ENCODE results near the gene FNDC7.
"Not testable (repeated sequence)": the region's sequence is repeated elsewhere in the genome, so short reads cannot be mapped to it uniquely, and the experiment has no call there.

Gene FNDC7

DNA sequence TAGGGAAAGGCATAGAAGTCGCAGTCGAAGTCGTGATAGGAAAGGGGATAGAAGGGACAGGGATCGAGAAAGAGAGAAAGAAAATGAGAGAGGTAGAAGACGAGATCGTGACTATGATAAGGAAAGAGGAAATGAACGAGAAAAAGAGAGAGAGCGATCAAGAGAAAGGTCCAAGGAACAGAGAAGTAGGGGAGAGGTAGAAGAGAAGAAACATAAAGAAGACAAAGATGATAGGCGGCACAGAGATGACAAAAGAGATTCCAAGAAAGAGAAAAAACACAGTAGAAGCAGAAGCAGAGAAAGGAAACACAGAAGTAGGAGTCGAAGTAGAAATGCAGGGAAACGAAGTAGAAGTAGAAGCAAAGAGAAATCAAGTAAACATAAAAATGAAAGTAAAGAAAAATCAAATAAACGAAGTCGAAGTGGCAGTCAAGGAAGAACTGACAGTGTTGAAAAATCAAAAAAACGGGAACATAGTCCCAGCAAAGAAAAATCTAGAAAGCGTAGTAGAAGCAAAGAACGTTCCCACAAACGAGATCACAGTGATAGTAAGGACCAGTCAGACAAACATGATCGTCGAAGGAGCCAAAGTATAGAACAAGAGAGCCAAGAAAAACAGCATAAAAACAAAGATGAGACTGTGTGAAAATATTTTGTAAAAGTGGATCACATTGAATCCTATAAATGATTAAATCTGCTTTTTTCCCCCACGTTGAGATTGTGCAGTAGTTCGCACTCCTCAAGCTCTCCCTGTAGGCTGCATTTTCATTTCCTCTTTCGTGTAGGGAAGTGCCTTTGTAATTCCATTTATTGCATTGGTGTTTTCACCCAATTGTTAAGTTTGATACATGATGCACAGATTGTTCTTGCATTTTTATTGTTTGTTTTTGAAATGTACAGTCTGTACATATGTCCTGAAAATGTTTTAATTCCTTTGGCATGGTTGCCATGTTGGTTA, 13.1 kb upstream of the FNDC7 start:
- DNase-seq (ENCODE audit: low read depth) = no peak

DNA sequence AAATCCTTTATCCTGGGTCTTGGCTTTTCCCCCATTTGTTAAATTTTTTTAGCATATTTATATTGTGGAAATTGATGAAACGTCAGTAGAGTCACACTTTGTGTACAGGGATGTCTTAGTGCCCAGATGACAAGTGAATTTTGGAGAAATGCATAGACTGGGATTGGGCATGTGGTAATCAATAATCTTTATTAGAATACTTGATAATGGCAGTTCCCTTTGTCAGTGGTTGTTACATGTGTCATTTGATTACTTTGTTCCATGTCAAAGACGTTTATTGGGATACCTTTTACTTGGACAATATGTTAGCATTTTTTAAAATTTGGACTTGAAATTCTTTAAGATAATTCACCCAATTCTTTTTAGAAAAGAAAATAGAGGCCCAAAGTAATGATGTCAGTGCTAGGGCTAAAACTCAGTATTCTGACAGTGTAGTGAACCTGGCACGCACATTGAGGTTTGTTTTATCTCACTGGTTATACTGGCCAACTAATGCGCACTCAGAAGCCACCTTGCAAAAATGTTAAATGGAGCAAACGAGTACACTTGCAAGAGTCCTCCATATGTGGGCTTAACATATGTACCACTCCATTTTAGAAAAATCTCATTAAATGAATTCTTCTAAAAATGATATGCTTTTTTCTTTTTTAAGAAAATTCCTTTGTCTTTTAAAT, 11.4 kb upstream of the FNDC7 start:
- DNase-seq (ENCODE audit: low read depth) = no peak

DNA sequence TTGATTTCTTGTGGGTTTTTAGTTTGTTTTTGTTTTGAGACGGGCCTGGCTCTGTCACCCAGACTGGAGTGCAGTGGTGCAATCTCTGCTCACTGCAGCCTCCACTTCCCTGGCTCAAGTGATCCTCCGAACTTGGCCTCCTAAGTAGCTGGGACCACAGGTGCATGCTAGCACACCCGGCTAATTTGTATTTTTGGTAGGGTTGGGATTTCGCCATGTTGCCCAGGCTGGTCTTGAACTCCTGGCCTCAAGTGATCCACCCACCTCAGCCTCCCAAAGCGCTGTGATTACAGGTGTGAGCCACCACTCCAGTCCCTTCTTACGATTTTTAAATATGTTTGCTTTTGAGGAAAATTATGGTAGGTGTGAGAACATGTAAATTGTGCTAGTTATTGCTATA, 10.6 kb upstream of the FNDC7 start:
- not testable (repeated sequence) for DNase-seq (ENCODE audit: low read depth)

DNA sequence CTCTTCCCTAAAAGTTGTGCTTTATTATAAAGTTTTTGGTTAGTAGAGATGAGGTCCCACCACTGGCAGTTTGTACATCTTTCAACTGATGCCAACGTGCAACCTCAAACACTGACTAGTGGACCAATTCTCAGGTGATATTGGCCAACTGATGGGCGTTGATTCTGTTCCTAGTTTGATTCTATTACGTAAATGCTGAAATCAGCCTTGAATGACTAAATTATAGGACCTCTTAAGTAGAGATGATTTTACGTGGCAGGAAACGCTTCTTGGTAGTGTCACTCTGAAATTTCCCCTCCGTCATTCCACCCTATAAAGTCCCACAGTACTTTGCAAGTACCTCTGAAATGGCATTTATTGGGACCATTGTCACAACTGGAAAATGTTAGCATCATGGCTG, 8.8 kb upstream of the FNDC7 start:
- DNase-seq (ENCODE audit: low read depth) = no peak

DNA sequence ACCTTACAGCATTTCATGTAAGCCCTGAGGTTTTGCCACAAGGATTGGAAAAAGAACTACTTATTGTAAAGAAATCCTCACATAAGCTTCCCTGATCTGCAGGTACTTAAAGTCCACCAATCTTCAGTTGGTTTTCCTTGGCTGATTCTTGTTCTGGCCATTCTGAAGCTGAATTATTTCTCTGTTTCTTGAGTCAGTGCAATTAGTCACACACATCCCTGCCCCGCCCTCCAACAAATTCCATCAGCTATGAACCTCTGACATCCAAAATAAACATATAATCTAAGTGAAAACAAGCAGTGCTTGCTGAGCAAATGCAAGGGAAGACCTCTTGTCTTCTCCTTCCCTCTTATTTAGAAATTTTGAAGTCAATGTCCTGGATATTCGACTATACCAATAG, 8.2 kb upstream of the FNDC7 start:
- DNase-seq (ENCODE audit: low read depth) = no peak

DNA sequence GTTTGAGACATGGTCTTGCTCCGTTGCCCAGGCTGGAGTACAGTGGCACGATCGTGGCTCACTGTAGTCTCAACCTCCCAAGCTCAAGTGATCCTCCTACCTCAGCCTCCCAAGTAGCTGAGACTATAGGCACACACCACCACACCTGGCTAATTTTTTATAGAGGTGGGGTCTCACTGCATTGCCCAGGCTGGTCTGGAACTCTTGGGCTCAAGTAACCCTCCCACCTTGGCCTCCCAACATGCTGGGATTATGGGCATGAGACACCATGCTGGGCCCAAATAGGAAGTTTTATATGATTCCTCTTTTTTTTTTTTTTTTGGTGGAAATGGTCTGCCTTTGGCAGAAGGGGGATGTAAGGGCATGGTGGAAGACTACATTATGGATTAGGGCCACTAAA, 6.1 kb upstream of the FNDC7 start:
- DNase-seq (ENCODE audit: low read depth) = no peak

DNA sequence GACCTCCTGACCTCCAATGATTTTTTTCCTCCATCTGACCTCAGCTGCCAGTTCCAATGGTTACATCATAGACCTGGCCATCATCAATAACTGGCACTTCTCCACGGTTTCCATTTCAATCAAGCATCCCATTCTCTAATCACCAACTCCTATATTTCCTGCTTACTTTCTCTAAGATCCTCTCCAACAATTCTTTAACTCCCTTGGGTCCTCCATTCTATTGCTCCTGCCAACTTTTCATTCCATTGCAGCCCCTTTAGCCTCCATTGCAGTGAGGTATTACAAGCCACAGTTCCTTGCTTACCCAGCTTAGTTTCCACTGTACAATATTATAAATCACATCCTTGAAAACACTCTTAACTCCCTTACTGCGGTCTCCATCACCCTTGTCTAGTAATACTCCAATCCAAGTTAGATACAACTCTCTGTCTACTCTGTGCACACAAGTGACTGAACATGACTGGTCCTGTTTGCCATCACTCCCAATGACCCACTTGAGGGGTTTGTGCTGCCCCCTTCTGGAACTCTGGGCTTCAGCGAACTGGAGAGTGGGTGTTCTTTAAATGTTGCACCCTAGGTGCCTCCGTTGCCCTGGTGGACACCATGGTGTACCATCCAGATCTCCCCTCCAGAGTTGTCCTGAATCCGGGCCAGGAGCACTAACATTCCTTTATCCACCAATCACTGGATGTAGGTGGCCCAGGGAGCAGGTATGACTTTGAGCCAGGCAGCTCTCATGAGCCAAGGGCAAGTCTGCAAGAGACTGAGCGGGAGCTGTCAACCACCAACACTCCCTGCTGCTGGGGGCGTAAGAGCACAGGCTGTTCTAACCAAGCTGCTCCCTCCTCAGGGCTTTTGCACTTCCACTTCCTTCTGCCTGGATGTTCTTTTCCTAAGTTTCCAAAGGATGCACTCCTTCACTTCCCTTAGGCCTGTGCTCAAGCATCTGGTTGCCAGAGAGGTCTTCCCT, 3.7 kb upstream of the FNDC7 start:
- peak; percentile 41 for DNase-seq (ENCODE audit: low read depth)

DNA sequence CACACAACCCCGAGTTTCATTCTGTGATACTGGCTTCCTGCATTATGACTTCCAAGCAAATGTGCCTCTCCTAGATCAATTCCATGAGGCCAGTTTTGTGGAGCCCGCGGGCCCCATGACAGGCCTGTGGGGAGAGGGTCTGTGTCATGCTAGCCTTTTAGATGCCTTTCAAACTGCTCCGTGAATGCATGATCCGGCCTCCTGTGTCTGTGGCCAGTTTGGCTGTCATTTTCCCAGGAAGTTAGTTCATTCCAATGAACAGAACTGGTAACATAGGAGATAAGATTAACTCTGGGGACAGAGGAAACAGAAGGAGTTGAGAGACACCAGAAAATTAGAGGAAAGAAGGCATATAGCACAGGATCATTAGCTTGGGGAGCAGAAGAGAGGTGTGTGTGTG, 3.2 kb downstream of the FNDC7 start:
- no peak for DNase-seq (ENCODE audit: low read depth)

DNA sequence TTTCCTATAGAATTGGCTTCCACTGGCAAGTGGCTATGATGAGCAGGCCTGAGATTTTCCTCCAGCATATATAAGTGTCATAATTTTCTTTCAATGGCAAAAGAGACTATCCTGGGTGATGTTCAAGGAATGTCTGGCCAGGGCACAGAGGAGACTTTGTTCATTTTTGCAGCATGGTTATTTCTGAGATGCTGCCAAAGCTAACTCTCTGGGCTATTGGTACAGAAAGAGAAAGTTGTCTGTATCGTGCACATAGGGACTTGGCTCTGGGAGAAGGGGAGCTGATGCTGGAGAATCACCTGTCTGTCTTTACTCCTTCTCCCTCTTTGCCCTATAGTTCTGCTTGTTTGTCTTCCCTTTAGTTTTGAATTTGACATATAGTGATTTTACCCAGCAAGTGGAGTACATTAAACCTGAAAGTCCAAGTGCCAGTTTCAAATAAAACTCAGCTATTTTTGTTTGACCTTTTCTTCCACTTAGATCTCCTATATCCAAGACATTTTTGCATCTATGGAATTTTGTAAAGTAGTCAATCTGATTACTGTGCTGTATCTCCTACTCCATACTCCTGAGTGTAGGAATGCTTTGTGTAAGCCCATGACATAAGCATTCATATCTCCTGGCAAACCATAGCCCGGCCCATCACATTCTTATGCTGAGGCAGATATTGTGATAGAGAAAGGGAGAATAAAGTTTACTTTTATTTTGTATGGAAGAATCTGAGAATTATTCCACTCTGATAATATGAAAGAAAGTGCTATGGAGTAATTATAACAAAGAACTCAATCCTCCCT, 3.9 kb downstream of the FNDC7 start:
- no peak for DNase-seq (ENCODE audit: low read depth)

DNA sequence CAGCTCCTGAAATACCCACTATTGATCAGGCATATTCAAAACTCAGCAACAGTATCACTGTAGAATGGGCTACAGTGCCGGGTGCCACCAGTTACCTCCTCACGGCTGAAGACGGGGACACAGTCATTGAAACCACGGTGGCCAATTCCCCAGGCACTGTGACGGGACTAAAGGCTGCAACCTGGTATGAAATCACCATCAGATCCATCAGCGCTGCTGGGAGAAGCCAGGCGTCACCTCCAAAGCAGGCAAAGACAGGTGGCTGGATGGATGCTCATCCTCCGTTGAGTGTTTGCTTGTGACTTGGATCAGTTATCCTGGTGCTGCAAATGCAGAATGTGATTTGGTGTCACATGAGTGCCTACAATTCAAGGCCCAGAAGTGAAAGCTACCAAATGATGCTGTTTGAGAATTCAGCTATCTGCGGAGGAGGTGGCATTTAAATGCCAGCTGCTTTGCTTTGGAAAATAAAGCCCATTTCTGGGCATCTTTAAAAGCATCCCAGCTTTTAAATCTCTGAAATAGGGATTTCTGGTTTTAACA, 5.1 kb downstream of the FNDC7 start:
- no peak for DNase-seq (ENCODE audit: low read depth)

DNA sequence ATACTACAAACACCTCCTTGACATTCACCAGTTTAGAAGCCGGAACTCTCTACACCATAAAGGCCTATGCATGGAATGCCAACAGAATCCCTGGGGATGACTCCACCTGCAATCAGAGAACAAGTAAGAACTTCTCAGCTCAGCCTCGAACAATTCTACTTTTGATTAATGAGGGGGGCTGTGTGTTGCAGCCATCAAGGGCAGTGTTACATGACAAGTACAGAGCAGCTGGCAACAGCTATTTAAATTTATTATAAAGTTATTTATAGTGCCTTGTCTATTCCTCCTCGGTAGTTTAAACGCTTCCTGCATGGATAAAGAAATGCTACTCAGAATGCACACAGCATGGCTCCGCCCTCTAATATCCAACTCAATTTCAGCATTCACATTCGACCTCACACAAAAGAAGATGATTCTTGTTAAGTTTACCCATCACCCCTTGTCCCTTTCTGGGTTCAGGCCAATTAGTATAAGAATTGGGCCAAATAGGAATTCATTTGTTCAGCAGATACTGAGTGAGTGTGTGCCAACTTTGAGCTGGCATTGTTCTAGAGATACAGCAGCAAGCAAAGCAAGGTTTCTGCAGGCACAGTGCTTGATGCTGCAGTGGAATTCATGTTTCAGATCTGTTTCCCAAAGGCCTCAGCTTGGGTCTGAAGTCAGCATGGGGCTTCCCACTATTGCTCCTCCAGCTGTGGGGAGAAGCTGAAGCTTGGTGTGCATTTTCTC, 6.4 kb downstream of the FNDC7 start:
- DNase-seq (ENCODE audit: low read depth) = no peak

DNA sequence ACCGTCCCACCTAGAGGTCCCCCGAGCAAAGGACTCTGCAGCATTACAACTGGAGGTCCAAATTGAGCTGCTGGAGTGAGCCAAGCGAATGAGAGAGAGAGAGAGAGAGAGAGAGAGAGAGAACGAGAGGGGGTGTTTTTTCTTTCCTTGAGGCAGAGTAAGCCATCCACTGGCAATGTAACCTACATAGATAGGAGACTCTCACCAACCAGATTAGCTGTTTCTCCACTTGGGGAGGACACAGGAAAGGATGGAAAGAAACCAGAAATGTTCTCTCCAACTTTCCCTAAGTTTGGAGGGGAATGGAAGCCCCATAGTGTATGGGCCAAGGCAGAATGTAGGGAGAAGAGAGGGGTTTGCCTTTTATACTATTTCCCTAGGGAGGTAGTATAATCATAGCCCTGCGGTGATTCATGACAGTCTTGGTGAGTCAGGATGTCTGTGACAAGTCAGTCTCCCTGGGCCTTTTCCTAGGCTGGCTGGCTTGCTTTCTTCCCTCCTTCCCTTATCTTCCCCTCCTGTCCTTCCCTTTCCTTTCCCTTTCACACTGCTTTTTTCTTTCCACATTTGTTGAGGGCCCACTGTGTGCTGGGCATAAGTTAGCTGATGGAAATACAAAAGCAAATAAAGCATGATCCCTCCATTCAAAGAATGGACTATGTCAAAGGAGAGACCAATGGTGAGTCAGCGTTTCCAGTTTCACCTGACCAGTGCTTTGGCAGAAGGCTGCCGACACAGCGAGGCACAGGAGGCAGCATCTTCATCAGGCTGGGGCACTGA, 7.1 kb downstream of the FNDC7 start:
- DNase-seq (ENCODE audit: low read depth) = no peak

DNA sequence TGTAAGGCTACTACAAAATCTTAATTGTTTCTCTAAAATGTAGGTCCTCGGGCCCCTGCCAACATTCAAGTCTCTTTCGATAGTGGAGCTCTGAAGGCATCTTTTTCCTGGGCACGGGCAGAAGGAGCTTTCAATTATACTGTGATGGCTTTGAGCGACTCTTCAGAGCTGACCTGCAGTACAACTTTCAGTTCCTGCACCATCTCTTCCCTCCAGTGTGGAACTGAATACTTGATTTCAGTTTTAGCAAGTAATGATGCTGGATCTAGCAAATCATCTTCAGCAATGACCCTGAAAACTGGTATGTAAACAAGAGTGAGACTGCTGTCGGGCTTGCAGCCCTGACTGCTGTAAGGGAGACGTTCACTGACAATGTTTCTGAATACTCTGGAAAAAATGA, 9.6 kb downstream of the FNDC7 start:
- no peak for DNase-seq (ENCODE audit: low read depth)

DNA sequence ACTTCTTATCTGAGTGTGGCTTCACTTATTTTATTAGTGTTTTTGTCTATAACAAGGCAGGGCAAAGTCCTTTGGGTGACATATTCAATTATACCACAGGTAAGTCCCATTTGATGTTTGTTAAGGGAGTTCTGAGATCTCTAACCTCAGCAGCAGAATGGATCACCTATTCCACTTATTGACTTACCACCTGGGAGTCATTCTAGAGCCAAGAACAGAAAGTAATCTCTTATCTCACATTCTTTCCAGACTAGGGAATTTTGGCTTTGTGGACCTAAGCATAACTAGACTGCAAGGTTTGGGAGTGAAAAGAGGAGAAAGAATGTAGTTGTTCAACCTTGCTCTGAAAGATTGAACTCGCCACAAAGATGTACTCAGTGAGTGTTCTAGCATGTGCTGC, 13.2 kb downstream of the FNDC7 start:
- no peak for DNase-seq (ENCODE audit: low read depth)

DNA sequence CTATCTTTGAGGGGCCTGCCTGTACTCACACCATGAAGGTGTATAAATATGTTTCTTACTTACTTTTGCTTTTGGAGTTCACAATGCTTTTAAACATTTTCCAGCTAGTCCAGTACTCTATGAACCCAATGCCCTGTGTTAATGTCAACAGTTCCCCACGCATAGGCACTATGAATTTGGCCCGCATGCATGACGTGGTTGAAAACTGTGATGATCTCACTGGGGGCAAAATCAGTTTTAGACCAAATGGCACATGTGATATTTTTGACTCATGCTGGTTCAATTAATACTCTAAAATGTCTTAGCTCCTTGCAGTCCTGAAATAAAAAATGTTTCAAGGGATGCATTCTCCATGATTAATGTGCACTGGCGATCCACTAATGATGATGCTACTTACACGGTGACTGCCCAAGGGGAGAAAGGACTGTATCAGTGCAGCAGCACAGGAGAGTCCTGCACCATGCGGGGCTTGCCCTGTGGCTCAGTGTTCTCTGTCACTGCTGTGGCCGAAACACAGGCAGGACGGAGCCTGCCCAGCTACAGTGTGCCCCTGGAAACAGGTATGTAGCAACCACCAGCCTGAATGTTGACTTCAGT, 15.7 kb downstream of the FNDC7 start:
- DNase-seq (ENCODE audit: low read depth) = no peak

DNA sequence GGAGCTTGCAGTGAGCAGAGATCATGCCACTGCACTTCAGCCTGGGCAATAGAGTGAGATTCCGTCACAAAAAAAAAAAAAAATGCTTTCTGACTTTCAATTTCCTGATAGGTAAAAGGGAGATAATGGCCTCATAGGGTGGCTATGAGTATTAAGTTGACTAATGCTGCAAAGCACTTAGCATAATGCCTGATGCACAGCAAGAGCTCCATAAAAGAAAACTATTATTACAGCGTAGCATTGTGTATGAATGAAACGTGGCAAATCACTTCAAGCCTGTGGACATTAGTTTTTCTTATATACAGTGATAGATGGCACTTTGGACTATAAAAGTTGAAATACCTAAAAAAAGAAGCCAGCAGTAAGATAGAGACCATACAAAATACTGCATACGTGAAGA, 16.8 kb downstream of the FNDC7 start:
- no peak for DNase-seq (ENCODE audit: low read depth)

DNA sequence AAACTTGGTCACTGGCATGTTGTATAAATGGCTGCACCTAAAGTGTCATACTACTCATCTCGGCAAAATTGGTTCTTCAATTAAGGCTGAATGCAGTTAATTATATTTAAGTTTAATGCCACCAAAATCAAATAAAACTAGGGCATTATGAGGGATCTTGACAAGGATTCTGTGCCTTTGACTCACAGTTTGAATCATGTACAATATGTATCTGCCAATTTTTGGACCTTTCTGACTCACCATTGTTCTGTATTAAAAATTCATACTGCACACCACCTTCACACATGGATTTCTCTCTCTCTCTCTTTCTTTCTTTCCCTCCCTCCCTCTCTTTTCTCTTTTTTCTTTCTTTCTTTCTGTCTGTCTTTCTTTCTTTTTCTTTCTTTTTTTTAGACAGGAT, 19.7 kb downstream of the FNDC7 start:
- DNase-seq (ENCODE audit: low read depth) = no peak

DNA sequence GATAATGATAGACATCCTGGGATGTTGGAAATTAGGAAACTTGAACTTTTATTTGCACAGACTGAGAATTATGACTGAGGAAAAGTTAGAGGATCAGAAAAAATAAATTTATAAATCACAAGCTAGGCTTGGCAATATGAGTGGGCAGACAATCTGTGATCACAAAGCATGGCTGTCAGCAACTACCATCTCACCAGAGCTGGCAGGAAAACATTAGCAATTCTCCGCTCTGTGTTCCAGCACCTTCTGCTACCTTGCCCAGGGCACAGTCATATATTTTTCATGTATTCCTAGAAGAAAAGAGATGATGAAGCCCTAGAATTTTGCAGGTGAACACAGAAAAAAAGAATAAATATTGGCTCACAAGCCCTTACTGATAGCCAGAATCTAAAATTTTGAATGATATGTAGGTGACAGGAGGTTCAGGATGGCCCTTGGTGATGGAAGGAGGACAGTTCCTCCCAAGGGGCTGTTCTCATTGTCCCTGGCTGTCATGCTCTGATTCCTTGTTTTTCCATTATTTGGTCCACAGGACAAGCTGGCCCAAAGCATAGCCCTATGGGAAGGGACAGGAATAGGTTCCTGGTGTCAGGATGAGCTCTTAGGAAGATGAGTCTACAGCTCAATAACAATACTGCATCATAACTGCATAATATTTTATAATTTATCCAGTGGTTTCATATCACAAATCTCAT, 21.6 kb downstream of the FNDC7 start:
- DNase-seq (ENCODE audit: low read depth) = no peak

DNA sequence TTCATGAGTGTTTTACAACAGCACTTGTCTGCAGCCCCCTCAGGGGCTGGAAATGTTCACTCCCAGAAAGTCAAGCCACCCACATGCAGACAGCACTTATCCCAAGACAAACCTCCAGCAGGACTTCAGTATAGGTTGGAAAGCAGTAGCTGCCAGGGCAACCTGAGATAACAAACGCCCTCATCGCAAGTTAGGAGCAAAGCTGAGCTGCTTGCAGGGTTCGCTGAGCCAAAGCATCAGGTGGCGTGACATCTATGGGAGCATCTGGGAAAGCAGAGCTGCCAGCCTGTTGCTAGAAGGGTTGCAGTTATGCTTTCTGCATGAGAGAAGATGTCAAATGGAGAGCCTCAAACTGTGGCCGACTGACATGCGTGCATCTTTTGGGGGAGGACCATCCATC, 29.5 kb downstream of the FNDC7 start:
- no peak for DNase-seq (ENCODE audit: low read depth)

Measured in activated T-helper 9 cell treated with anti-CD3 and anti-CD28 coated beads, Interleukin-2, amount 50 U/mL, for 16 hours (primary cell).